Aorta (tissue), 5 donors: ENCODE measurements around the gene ACVR1B. TPM values are rescaled to one million over a fixed set of nuclear protein-coding genes. Genes with fewer than 3 reads are reported as not detected.

Experiments
- ATAC-seq: fragments of 200-7000 bp; cut with Tn5 transposase; one replicate; pipeline ENCODE4 v1.9.1; 2022; ENCODE audit warnings: moderate library complexity; ENCODE audit not compliant: low FRiP score
- DNase-seq, 2 donors: peaks; one replicate each; pipeline ENCODE4 v3.0.0-alpha.2; 2020
- H3K27ac ChIP-seq, 2 donors: one replicate each; pipeline ENCODE4 v1.5.1; 2013; ENCODE audit warnings: low read length in 2 of 2, mild to moderate bottlenecking in 2 of 2, moderate library complexity in 2 of 2, control low read depth in 1 of 2, inconsistent platforms in 1 of 2, low read depth in 1 of 2
- H3K27me3 ChIP-seq, 2 donors: one replicate each; pipeline ENCODE4 v1.6.1; 2013; ENCODE audit warnings: control low read depth in 1 of 2, low read length in 1 of 2, mild to moderate bottlenecking in 1 of 2, moderate library complexity in 1 of 2; ENCODE audit not compliant: insufficient read depth in 2 of 2, control insufficient read depth in 1 of 2
- H3K36me3 ChIP-seq, 2 donors: one replicate each; pipeline ENCODE4 v1.6.1; 2013; ENCODE audit warnings: control low read depth in 1 of 2, low read length in 1 of 2, mild to moderate bottlenecking in 1 of 2; ENCODE audit not compliant: insufficient read depth in 2 of 2, control insufficient read depth in 1 of 2
- H3K4me1 ChIP-seq, 2 donors: one replicate each; pipeline ENCODE4 v1.6.1; 2013; ENCODE audit warnings: low read length in 2 of 2, control low read depth in 1 of 2, mild to moderate bottlenecking in 1 of 2, moderate library complexity in 1 of 2; ENCODE audit not compliant: insufficient read depth in 2 of 2, control insufficient read depth in 1 of 2
- H3K4me3 ChIP-seq, 2 donors: one replicate each; pipeline ENCODE4 v1.5.1; 2013; ENCODE audit warnings: low read length in 2 of 2, control low read depth in 1 of 2, mild to moderate bottlenecking in 1 of 2
- H3K9me3 ChIP-seq: one replicate; pipeline ENCODE4 v1.6.1; 2013; ENCODE audit warnings: mild to moderate bottlenecking, low read length; ENCODE audit not compliant: control insufficient read depth
- WGBS, 2 donors: extraction: QIAGEN DNeasy Blood & Tissue Kit; methylation state at CpG; one replicate each; pipeline ENCODE4 v1.1.7; 2013; 5-methylcytosine and 5-hydroxymethylcytosine counted together
- intact Hi-C, 2 donors: fragments of 100-400 bp; cut with DNase I; formaldehyde crosslinking; loops; one replicate each; pipeline versions ENCODE4 v1.14.2 to v1.15.0; 2022
- polyA plus RNA-seq, 2 donors: library from polyadenylated mRNA; stranded (reverse); fragments of 200-250 nt; gene quantifications; one replicate each; pipeline ENCODE4 v1.2.3, GENCODE V29; 2013
- total RNA-seq, 2 donors: library from RNA; stranded (reverse); fragmentation: NEBNext Ultra II Directional; extraction: Animal tissue kit (Norgen Biotek cat#: 25700); gene quantifications; one replicate each; pipeline ENCODE4 v1.2.1, GENCODE V29; 2021
- donor health status: healthy with polysubstance abuse.
- donor health status: Bipolar disorder and iron deficiency.
- donor health status: DM: no; HTN: no; CAD: no.
- donor health status: DM: no; HTN: no; CAD: no.
- donor health status: DM: yes; HTN: yes; CAD: no.

Gene ACVR1B
- total and polyA plus RNA-seq, 4 donors = 2.3 to 24.5 (median 15.4) TPM

- no peak overlapping the region for H3K4me3 ChIP-seq
- intact Hi-C loops = no loop called here
- ATAC-seq = no peak
These were observed 84.4 kb downstream of the ACVR1B start for GRCh38 chr12:52035926-52036325.

DNA sequence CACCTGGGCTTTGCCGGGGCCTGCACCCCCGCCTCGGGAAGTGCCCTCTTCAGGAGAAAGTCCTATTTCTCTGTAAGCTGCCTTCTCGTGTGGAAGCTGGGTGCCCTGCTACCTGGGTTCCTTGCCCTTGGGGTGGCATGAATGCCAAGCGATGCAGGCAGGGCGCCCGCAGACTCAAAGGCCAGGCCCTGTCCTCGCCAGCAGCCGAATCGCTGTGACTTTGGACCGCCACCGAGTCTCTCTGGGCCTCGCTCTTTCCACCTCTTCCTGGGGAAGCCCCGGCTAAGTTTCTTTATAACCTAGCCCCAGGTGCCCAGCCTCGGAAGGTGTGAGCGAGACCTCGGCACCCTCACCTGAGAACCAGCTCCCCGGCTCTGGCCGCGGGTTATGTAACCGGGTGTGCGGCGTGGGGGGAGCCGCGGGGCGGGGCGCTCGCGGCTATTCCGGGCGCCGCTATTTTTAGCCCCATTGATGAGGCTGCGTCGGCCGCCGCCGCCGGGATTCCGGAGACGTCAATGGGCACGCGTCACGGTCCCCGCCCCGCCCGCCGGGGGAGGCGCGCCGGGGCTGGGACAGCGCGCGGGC lies 85.2 kb downstream of the ACVR1B start:
- DNase-seq = peak; percentile 92 to 97
- intact Hi-C loops = no loop called here
- peak overlapping the region in 1 of 2 donors; percentile 74 for H3K27ac ChIP-seq
- H3K4me3 ChIP-seq = peak overlapping the region; percentile 51 to 87
- peaks cover 0 to 4% of the 10 kb centered on the region in 2 donors for H3K4me1 ChIP-seq
- 6 to 7% methylated on average over 51 to 53 of the region's 53 CpGs for WGBS, 2 donors
- no peaks in the 10 kb centered on the region for H3K27me3 ChIP-seq
- no peaks in the 10 kb centered on the region for H3K36me3 ChIP-seq
- ATAC-seq = peak; percentile 73
- H3K9me3 ChIP-seq = no peaks in the 10 kb centered on the region

More at GRCh38 chr12:52035926-52036325, 84.4 kb downstream of the ACVR1B start:
- H3K27ac ChIP-seq = peak overlapping the region; percentile 20 to 30
- DNase-seq = peak in 1 of 2 donors; percentile 49
- no peaks in the 10 kb centered on the region for H3K9me3 ChIP-seq
- H3K27me3 ChIP-seq = no peaks in the 10 kb centered on the region
- WGBS, 2 donors = 59 to 74% methylated on average over 2 of the region's 2 CpGs
- peaks cover 0 to 4% of the 10 kb centered on the region in 2 donors for H3K4me1 ChIP-seq
- no peaks in the 10 kb centered on the region for H3K36me3 ChIP-seq

DNA sequence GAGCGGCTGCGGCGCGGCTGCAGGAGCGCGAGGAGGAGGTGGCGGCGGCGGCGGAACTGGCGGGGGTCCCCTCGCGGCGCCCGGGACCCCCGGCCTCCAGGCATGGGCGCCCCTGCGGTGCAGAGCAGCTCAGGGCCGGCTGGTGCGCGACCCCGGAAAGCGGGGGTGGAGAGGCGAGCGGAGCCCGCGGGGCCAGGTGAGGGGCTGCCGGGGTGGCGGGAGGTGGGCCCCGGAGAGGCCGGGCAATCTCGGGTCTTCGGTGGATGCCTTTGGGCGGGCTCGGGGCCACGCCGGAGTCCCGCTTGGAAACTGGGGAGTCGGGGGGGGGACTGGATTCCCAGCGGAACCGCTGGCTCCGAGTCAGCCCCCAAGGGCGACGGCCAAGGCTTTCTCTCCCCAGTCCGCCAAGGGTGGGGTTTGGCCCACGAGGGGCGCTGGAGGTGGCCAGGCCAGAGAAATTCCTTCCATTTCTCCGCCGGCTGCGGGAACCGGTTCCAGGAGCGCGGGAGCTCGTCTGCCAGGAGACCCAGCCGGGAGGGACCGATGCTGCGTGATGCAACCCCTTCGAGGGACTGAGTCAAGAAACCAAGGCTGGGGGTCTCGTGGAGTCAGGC lies 85.9 kb downstream of the ACVR1B start:
- intact Hi-C loops = no loop called here
- Histone ChIP-seq H3K27ac (peak overlapping the region; percentile 91 to 99), H3K4me1 (no peaks in the 10 kb centered on the region), H3K36me3 (no peaks in the 10 kb centered on the region), H3K9me3 (no peaks in the 10 kb centered on the region), H3K4me3 (peak overlapping the region; percentile 51 to 87), H3K27me3 (no peaks in the 10 kb centered on the region)
- 1% methylated on average over 44 to 59 of the region's 59 CpGs for WGBS, 2 donors
- peak; percentile 51 for ATAC-seq
- DNase-seq = peak; percentile 85 to 92

- no peaks in the 10 kb centered on the region for H3K36me3 ChIP-seq
- intact Hi-C loops = no loop called here
- no peaks in the 10 kb centered on the region for H3K27me3 ChIP-seq
- no peak for ATAC-seq
- H3K4me3 ChIP-seq = no peak overlapping the region
- peak overlapping the region in 1 of 2 donors; percentile 73 for H3K27ac ChIP-seq
- H3K9me3 ChIP-seq = no peaks in the 10 kb centered on the region
- H3K4me1 ChIP-seq = no peaks in the 10 kb centered on the region
- 38 to 39% methylated on average over 6 of the region's 6 CpGs for WGBS, 2 donors
- peak in 1 of 2 donors; percentile 71 for DNase-seq
These were observed 86.9 kb downstream of the ACVR1B start for GRCh38 chr12:52038447-52038846.

GRCh38 chr12:52041035-52041434 lies 89.5 kb downstream of the ACVR1B start:
- Histone ChIP-seq H3K4me3 (no peak overlapping the region), H3K9me3 (no peaks in the 10 kb centered on the region), H3K27me3 (no peaks in the 10 kb centered on the region), H3K27ac (peak overlapping the region in 1 of 2 donors; percentile 97), H3K4me1 (no peaks in the 10 kb centered on the region), H3K36me3 (no peaks in the 10 kb centered on the region)
- ATAC-seq (no peak), DNase-seq (no peak)
- intact Hi-C loops = no loop called here
- WGBS, 2 donors = 81% methylated on average over 3 of the region's 3 CpGs

- peak overlapping the region in 1 of 2 donors; percentile 97 for H3K27ac ChIP-seq
- WGBS, 2 donors = 46 to 48% methylated on average over 6 of the region's 6 CpGs
- H3K4me1 ChIP-seq = no peaks in the 10 kb centered on the region
- H3K4me3 ChIP-seq = no peak overlapping the region
- no peaks in the 10 kb centered on the region for H3K9me3 ChIP-seq
- DNase-seq = peak; percentile 67 to 86
- ATAC-seq = no peak
- no peaks in the 10 kb centered on the region for H3K27me3 ChIP-seq
- H3K36me3 ChIP-seq = no peaks in the 10 kb centered on the region
- intact Hi-C loops = no loop called here
These were observed 90.2 kb downstream of the ACVR1B start for GRCh38 chr12:52041695-52042123.

DNA sequence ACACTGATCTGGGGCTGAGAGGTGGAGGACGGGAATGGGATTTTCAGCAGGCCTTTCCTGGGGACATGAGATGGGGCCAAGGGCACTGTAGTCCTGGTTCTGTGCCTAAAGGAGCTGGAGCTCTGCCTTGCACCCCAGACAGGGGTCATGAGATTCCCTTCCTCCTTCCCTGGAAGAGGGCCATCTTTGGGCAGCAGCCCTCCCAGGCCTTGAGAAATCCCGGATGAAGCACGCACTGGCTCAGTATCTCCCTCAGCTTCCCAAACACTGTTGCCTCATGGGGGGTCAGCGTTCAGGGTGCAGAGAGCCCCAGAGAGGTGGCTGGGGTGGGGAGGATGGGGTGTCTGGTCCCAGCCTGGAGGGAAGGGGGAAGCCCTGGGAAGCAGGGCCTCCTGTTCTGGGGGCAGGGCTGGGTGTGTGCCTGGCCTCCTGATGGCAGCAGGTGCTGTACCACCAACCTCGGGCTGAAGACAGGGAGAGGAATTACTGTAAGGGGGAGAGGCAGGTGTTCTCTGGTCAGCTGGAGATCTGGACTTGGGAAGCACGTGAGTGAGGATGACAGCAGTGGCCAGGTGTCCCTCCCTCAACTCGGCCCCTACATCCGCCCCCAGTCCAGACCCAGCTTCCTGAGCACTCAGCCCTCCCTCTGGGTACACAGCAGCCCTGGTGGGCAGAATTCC lies 91.3 kb downstream of the ACVR1B start:
- 19 to 29% methylated on average over 8 of the region's 8 CpGs for WGBS, 2 donors
- peak; percentile 51 for ATAC-seq
- peak in 1 of 2 donors; percentile 55 for DNase-seq
- Histone ChIP-seq H3K27ac (peak overlapping the region; percentile 88 to 97), H3K4me1 (no peaks in the 10 kb centered on the region), H3K36me3 (no peaks in the 10 kb centered on the region), H3K27me3 (no peaks in the 10 kb centered on the region), H3K9me3 (no peaks in the 10 kb centered on the region), H3K4me3 (no peak overlapping the region)
- intact Hi-C loops = no loop called here

DNA sequence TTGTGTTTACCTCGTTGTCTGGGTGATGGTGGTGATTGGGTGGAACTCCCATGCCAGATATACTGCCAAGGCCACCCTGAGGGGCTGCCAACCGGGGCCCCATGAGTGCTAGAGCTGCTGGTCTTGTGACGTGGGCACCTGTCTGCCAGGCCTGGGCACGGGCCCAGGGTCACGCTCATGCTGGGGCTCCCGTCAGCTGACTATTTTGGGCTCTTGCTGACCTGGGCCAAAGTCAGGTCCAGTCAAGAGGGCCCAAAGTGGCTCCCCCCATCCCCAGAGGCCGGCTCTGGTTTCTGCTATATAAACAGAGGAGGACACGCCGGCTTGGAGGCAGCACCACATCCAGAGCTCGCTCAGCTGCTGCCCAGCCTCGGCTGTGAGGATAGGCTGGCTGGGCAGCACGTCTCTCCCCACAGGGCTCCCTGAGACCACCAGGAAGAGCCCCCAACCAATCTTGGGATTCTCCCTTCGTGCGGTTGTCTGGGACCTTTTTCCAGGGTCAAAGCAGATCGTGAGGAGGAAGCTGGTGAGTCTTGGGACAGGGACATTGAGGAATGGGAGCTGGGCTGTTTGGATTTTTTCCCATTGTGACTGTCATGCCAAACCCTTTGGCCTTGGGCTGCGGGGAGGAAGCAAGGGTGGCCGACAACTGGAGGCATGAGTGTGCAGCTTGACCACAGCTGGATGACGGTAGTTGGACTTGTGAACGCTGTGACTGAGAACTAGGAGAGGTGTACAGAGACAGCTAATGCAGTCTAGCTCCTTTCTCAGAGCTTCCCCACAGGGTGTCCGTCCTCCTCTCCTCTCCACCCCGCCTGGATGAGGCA lies 92.1 kb downstream of the ACVR1B start:
- intact Hi-C loops = no loop called here
- Histone ChIP-seq H3K36me3 (no peaks in the 10 kb centered on the region), H3K4me3 (no peak overlapping the region), H3K9me3 (no peaks in the 10 kb centered on the region), H3K4me1 (no peaks in the 10 kb centered on the region), H3K27ac (peak overlapping the region; percentile 88 to 97), H3K27me3 (no peaks in the 10 kb centered on the region)
- DNase-seq = peak; percentile 84 to 95
- 7 to 10% methylated on average over 21 of the region's 21 CpGs for WGBS, 2 donors
- peak; percentile 66 for ATAC-seq
